Keratinocyte (primary cell): Measurements from ENCODE around the gene SYNE2. TPM values are rescaled to one million over a fixed set of nuclear protein-coding genes. Genes with fewer than 3 reads are reported as not detected.

ENCODE experiments used
- DNase-seq: peaks from one replicate; pipeline ENCODE4 v3.0.0-alpha.2; 2011; ENCODE audit warnings: low read depth, missing footprints, low spot score
- FAIRE-seq: peaks from 2 replicates; lab custom pipeline; 2011; peaks lifted over from hg19 to GRCh38; lab: Jason Lieb, UNC
- H2AFZ ChIP-seq: 2 replicates; pipeline ENCODE4 v1.6.0; 2012; ENCODE audit warnings: low read length, control low read depth, inconsistent platforms; ENCODE audit not compliant: control insufficient read depth
- H3K27ac ChIP-seq: 2 replicates; pipeline ENCODE4 v1.5.1; 2011; ENCODE audit warnings: low read length; ENCODE audit not compliant: control insufficient read depth, insufficient read depth
- H3K27me3 ChIP-seq: 3 replicates; pipeline ENCODE4 v1.6.0; 2011; ENCODE audit warnings: low read length; ENCODE audit not compliant: control insufficient read depth, insufficient read depth; ENCODE audit errors: extremely low read depth
- H3K36me3 ChIP-seq, 2 experiments: 2 replicates in 1 of 2; 3 replicates in 1 of 2; pipeline ENCODE4 v1.5.1; 2011; ENCODE audit warnings: low read length in 2 of 2, mild to moderate bottlenecking in 1 of 2; ENCODE audit not compliant: control insufficient read depth in 2 of 2, insufficient read depth in 2 of 2; ENCODE audit errors: extremely low read depth in 1 of 2
- H3K4me1 ChIP-seq: 3 replicates; pipeline ENCODE4 v1.5.1; 2011; ENCODE audit warnings: low read length; ENCODE audit not compliant: control insufficient read depth, insufficient read depth; ENCODE audit errors: extremely low read depth
- H3K4me2 ChIP-seq: 3 replicates; pipeline ENCODE4 v1.6.0; 2011; ENCODE audit warnings: low read depth, low read length; ENCODE audit not compliant: control insufficient read depth, insufficient read depth; ENCODE audit errors: extremely low read depth
- H3K4me3 ChIP-seq, 3 experiments: fragments of 200-600 bp in 1 of 3; sonication (generic) in 1 of 3; 2 replicates in 2 of 3; 3 replicates in 1 of 3; pipeline ENCODE4 v1.5.1; 2011 to 2016; ENCODE audit warnings: low read length in 3 of 3, mild to moderate bottlenecking in 3 of 3, control low read depth in 2 of 3, inconsistent platforms in 1 of 3, low read depth in 1 of 3, mixed read lengths in 1 of 3, mixed run types in 1 of 3, moderate library complexity in 1 of 3; ENCODE audit not compliant: control insufficient read depth in 2 of 3, insufficient read depth in 2 of 3; ENCODE audit errors: extremely low read depth in 1 of 3
- H3K79me2 ChIP-seq: 2 replicates; pipeline ENCODE4 v1.6.0; 2012; ENCODE audit warnings: low read length; ENCODE audit not compliant: control insufficient read depth, insufficient read depth
- H3K9ac ChIP-seq: 3 replicates; pipeline ENCODE4 v1.6.0; 2011; ENCODE audit warnings: low read length; ENCODE audit not compliant: control insufficient read depth, insufficient read depth; ENCODE audit errors: extremely low read depth
- H3K9me1 ChIP-seq: 3 replicates; pipeline ENCODE4 v1.6.0; 2011; ENCODE audit warnings: low read length; ENCODE audit not compliant: control insufficient read depth, insufficient read depth; ENCODE audit errors: extremely low read depth
- H3K9me3 ChIP-seq: 2 replicates; pipeline ENCODE4 v1.5.1; 2012; ENCODE audit warnings: low read depth, low read length; ENCODE audit not compliant: control insufficient read depth
- H4K20me1 ChIP-seq: 3 replicates; pipeline ENCODE4 v1.6.0; 2011; ENCODE audit warnings: low read length; ENCODE audit not compliant: control insufficient read depth, insufficient read depth; ENCODE audit errors: extremely low read depth
- EZH2 ChIP-seq: IDR thresholded peaks from one replicate; pipeline ENCODE4 v1.6.1; 2012; ENCODE audit warnings: inconsistent platforms, mild to moderate bottlenecking, low read length, moderate library complexity
- dilution Hi-C: fragments of 300-500 bp; cut with MboI; formaldehyde crosslinking; loops from one replicate; pipeline ENCODE4 v1.7.0; 2020; ENCODE audit warnings: low sequenced_read_pairs; ENCODE audit not compliant: extremely low pct_ligation_motif_present
- polyA plus RNA-seq, 5 experiments: library from polyadenylated mRNA; depleted of rRNA in 3 of 5; stranded (reverse) in 3 of 5; stranded (forward) in 1 of 5; unstranded in 1 of 5; fragments of >200 nt; gene quantifications; 1 replicate in 1 of 5; 2 replicates in 3 of 5; 3 replicates in 1 of 5; pipeline versions ENCODE4 v1.2.1 to v1.2.3, GENCODE V29; 2011 to 2012; ENCODE audit warnings: missing spikeins in 2 of 5, low read depth in 1 of 5, low replicate concordance in 1 of 5
- TF ChIP-seq, protein P1 (sequence below), 3 experiments: IDR thresholded peaks in 1 of 3; conservative IDR thresholded peaks in 1 of 3; optimal IDR thresholded peaks in 1 of 3; 2 replicates in 2 of 3; 3 replicates in 1 of 3; pipeline versions ENCODE3 to v1.5.1; 2011; ENCODE audit warnings: low read length in 3 of 3, mild to moderate bottlenecking in 3 of 3, moderate library complexity in 2 of 3, control low read depth in 1 of 3, inconsistent platforms in 1 of 3; ENCODE audit not compliant: insufficient read depth in 2 of 3; ENCODE audit errors: extremely low read depth in 1 of 3

SYNE2 gene
- polyA plus RNA-seq, 1 donor (not counting 4 experiments of a cell fraction or from before 2014, with no cell fraction given), result 9.9 TPM

DNA sequence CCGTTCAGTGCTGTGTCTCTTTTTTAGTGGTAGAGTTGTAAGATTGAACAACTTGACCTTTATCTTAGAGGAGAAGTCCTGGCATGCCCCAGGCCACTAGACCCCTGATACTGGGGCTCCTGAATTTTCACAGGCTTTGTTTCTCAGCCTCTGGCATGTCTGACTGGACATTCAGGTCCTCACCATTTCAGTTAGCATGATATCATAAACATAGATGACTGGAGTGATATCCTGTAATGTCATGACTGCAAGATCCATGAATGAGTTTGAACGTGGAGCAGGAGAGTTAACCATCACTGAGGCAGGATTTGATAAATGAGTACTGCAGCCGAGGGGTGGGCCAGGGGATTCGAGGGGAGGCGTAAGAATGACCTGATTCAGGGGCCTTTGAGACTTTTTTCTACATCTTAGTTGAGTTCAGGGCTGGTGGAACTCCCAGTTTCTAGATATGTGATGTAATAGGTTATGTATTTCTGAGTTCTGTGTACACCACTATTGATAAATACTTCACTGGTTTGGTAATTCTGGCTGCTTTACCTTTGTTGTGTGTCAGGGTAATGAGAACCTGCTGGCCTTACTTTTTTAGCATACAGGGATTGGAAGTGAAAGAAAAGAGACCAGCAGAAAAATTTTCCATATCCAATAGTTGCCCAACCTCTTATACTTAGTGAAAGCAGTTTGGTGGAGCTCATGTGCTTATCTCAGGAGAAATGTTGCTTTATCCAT, 217.0 kb downstream of the SYNE2 start:
- FAIRE-seq, result no peak
- H3K9ac ChIP-seq, result no peak overlapping the region
- H3K4me2 ChIP-seq, result no peak overlapping the region
- no peaks in the 10 kb centered on the region for H3K9me1 ChIP-seq
- no peaks in the 10 kb centered on the region for H3K9me3 ChIP-seq
- H3K4me3 ChIP-seq, result no peak overlapping the region
- peaks cover 5% of the 10 kb centered on the region for H3K4me1 ChIP-seq
- peaks cover 2 to 11% of the 10 kb centered on the region in 2 experiments for H3K36me3 ChIP-seq
- H3K27me3 ChIP-seq, result no peaks in the 10 kb centered on the region
- no peaks in the 10 kb centered on the region for H4K20me1 ChIP-seq
- TF ChIP-seq EZH2, result no peak
- TF ChIP-seq, protein P1, sequence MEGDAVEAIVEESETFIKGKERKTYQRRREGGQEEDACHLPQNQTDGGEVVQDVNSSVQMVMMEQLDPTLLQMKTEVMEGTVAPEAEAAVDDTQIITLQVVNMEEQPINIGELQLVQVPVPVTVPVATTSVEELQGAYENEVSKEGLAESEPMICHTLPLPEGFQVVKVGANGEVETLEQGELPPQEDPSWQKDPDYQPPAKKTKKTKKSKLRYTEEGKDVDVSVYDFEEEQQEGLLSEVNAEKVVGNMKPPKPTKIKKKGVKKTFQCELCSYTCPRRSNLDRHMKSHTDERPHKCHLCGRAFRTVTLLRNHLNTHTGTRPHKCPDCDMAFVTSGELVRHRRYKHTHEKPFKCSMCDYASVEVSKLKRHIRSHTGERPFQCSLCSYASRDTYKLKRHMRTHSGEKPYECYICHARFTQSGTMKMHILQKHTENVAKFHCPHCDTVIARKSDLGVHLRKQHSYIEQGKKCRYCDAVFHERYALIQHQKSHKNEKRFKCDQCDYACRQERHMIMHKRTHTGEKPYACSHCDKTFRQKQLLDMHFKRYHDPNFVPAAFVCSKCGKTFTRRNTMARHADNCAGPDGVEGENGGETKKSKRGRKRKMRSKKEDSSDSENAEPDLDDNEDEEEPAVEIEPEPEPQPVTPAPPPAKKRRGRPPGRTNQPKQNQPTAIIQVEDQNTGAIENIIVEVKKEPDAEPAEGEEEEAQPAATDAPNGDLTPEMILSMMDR (optimal IDR thresholded peaks at IDR 0.05 in 1 of 3, IDR thresholded peaks at IDR 0.05 in 1 of 3, conservative IDR thresholded peaks at IDR 0.05 in 1 of 3; ENCODE audit: extremely low read depth in 1 of 3, insufficient read depth in 2 of 3, low read length in 3 of 3), result no peak
- H2AFZ ChIP-seq, result no peak overlapping the region
- no peaks in the 10 kb centered on the region for H3K79me2 ChIP-seq
- dilution Hi-C loops, result no loop called here
- no peak for DNase-seq
- no peak overlapping the region for H3K27ac ChIP-seq

DNA sequence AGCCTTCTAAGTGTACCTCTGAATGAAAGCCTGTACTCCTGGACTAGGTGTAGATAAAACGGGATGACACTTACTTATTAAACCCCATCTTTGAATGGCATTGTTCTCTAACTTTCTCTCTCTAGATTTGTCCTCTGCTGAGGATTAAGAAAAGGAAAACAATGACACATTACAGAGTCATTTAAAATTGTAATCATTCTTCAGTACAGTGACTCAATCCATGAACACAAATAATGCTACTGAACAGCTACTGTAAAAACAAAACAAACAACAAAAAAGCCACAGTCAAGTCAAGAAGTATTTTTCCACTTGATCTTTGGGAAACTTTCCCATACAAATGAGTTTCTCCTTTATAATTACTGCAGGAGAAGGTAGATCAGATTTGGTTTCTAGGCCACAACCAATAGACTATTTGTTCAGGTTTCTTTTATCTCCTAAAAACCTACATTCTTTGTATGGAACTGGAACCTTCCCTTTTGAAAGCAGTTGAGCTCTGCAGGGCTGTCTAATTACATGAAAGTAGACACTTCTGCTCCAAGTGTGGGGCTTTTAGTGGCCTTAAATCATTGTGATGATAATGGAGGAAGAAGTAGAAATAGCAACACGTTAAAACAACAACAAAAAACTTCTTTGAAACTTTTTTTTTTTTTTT, 222.3 kb downstream of the SYNE2 start:
- peak overlapping the region; percentile 40 for H3K27ac ChIP-seq
- H3K27me3 ChIP-seq, result no peaks in the 10 kb centered on the region
- H3K9me1 ChIP-seq, result no peaks in the 10 kb centered on the region
- no peak overlapping the region for H3K4me3 ChIP-seq
- dilution Hi-C loops, result no loop called here
- no peaks in the 10 kb centered on the region for H3K79me2 ChIP-seq
- peaks cover 2 to 11% of the 10 kb centered on the region in 2 experiments for H3K36me3 ChIP-seq
- DNase-seq, result no peak
- FAIRE-seq, result no peak
- H3K4me1 ChIP-seq, result peaks cover 11% of the 10 kb centered on the region
- TF ChIP-seq, protein P1 (optimal IDR thresholded peaks at IDR 0.05 in 1 of 3, IDR thresholded peaks at IDR 0.05 in 1 of 3, conservative IDR thresholded peaks at IDR 0.05 in 1 of 3; ENCODE audit: extremely low read depth in 1 of 3, insufficient read depth in 2 of 3, low read length in 3 of 3), result no peak
- TF ChIP-seq EZH2, result no peak
- H4K20me1 ChIP-seq, result no peaks in the 10 kb centered on the region
- H3K9ac ChIP-seq, result no peak overlapping the region
- no peaks in the 10 kb centered on the region for H3K9me3 ChIP-seq
- no peak overlapping the region for H3K4me2 ChIP-seq
- H2AFZ ChIP-seq, result no peak overlapping the region
